Stimulated activated naive CD8-positive, alpha-beta T cell treated with anti-CD3 and anti-CD28 coated beads, Interleukin-15, amount 100 ng/mL, for 72 hours (primary cell): ENCODE measurements around the gene TEX35.
"Not testable (repeated sequence)": the region's sequence is repeated elsewhere in the genome, so short reads cannot be mapped to it uniquely, and the experiment has no call there.

Experiments used
- ATAC-seq: fragments of 150-1000 bp; cut with Tn5 transposase; 2 replicates; pipeline ENCODE4 v1.10.0; 2021; ENCODE audit warnings: mild to moderate bottlenecking, moderate library complexity
- DNase-seq, 2 donors: peaks; one replicate each; pipeline ENCODE4 v3.0.0; 2021 to 2022
- H3K27ac Mint-ChIP-seq, 2 donors: one replicate each; pipeline ENCODE4 v1.8.0; 2022; ENCODE audit warnings: mild to moderate bottlenecking in 2 of 2, mixed read lengths in 2 of 2, moderate library complexity in 2 of 2
- H3K27me3 Mint-ChIP-seq: one replicate; pipeline ENCODE4 v1.8.0; 2022; ENCODE audit warnings: mixed read lengths
- H3K4me1 Mint-ChIP-seq: one replicate; pipeline ENCODE4 v1.8.0; 2022; ENCODE audit warnings: mild to moderate bottlenecking, mixed read lengths
- H3K4me3 Mint-ChIP-seq, 2 donors: one replicate each; pipeline ENCODE4 v1.8.0; 2022; ENCODE audit warnings: mild to moderate bottlenecking in 2 of 2, mixed read lengths in 2 of 2, moderate library complexity in 1 of 2
- H3K9me3 Mint-ChIP-seq, 2 donors: one replicate each; pipeline ENCODE4 v1.8.0; 2022; ENCODE audit warnings: mixed read lengths in 2 of 2

Gene TEX35

DNA sequence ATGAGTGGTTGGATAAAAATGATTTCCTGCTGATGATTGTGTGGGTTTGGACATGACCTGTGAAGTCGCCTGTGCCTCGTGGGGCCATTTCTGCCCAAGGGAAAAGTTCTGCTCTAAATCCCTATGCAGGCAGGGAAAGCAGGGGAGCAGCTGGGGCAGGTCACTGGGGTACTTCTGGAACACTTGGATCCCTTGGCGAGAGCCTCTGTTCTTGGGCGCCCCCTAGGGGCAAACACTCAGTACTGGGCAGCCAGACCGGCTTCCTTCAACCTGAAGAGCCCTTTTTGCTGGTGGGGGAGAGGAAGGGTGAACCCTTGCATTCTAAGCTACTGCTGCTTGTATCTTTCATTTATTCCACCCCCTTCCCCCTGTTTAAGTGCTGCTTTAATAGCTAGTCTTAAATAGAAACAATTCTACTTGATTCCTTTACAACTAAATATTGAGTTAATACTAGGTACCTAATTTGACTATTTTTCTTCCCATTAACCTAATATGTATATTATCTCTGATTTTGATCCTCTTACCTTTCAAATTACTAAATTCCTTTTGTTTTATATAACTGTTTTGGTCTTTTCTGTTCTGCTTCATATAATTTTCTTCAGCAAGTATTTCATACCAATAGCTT is 11.1 kb upstream of the TEX35 start:
- H3K9me3 Mint-ChIP-seq = no peaks in the 10 kb centered on the region
- ATAC-seq = peak; percentile 65
- no peaks in the 10 kb centered on the region for H3K4me1 Mint-ChIP-seq
- peaks cover 14% of the 10 kb centered on the region for H3K27me3 Mint-ChIP-seq
- no peak overlapping the region for H3K4me3 Mint-ChIP-seq
- no peak overlapping the region for H3K27ac Mint-ChIP-seq
- peak; percentile 53 to 55 for DNase-seq

DNA sequence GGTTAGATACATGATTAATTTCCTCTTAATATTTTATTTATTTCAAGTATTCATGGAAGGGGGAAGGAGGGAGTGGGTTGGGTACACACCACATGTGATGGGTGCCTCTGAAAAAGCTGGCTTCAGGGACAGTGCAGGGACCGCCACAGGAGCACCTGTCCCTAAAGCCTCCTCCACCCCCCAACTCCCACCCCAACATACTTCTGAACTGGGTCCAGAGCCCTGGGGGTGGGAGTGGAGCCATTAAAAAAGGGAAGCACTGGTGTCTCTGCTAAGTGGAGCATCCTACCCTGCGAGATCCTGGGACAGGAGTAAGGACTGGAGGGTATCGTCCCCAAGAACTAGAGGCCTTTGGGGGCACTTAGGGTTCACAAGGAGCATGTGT is 10.6 kb upstream of the TEX35 start:
- Mint-ChIP-seq H3K27me3 (peaks cover 14% of the 10 kb centered on the region), H3K4me1 (no peaks in the 10 kb centered on the region), H3K27ac (no peak overlapping the region), H3K4me3 (no peak overlapping the region), H3K9me3 (no peaks in the 10 kb centered on the region)
- no peak for ATAC-seq
- DNase-seq = no peak

DNA sequence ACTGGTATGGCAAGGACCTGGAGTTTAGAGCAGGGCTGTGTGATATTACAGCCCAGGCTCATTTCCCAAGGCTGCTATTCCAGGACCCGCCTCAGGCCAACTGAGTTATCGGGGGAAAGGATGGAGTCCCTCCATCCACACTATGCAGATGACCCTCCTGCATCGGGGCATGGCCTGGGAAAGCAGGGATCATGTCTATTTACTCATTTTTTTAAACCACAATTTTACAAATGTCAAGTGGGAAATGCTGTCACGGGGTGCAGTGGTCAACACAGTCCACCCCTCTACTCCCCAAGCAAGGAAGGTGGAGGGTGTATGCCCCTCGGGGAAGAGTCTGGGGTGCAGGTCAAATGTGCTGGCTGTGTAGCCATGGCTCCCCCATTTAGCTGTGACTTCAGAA is 10.1 kb upstream of the TEX35 start:
- Mint-ChIP-seq H3K4me3 (no peak overlapping the region), H3K9me3 (no peaks in the 10 kb centered on the region), H3K27me3 (peaks cover 14% of the 10 kb centered on the region), H3K27ac (no peak overlapping the region), H3K4me1 (no peaks in the 10 kb centered on the region)
- DNase-seq (no peak), ATAC-seq (no peak)

GRCh38 chr1:178503316-178503715 is 9.6 kb upstream of the TEX35 start:
- not testable (repeated sequence) for H3K27ac Mint-ChIP-seq, H3K9me3 Mint-ChIP-seq, ATAC-seq, DNase-seq, H3K4me3 Mint-ChIP-seq, H3K4me1 Mint-ChIP-seq
- peaks cover 14% of the 10 kb centered on the region for H3K27me3 Mint-ChIP-seq

DNA sequence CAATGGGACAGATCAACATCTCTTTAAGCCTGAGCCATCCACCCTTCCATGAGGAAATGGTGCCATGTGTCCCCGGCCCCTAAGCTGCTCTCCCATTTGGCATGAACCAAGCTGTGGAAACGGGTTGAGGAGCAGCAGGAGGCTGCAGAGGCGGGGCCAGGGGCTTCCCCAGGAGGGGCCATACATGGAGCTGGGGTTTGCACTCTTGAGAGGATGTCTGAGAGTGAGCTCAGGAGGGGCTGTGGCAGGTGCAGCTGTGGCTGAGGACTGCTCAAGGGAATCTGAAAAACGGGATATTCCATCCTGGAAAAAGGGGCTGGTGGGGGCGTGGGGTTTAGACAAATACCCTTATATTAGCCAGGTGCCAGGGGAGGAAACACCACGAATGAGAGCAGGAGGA is 9.1 kb upstream of the TEX35 start:
- peak overlapping the region in 1 of 2 donors; percentile 27 for H3K27ac Mint-ChIP-seq
- no peak overlapping the region for H3K4me3 Mint-ChIP-seq
- ATAC-seq = no peak
- H3K4me1 Mint-ChIP-seq = no peaks in the 10 kb centered on the region
- H3K27me3 Mint-ChIP-seq = peaks cover 14% of the 10 kb centered on the region
- DNase-seq = no peak
- no peaks in the 10 kb centered on the region for H3K9me3 Mint-ChIP-seq

DNA sequence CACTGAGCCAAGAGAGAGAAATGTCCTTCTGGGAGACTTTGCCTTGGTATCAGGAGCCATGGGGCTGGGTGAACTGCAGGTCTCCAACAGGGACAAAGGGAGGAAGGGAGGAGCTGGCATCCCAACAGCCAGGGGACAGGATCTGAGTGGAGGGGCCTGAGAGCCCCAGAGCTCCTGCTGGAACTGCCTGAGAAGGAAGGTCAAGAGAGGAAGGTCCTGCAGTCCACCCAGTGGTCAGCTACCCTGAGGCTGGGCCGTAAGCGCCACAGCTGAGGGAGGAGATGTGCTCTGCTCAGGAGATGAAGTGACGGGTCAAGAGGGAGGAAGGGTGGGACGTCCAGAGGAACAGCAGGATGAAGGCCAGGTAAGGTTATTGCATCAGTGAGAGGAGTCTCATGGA is 8.6 kb upstream of the TEX35 start:
- ATAC-seq (no peak), DNase-seq (no peak)
- H3K4me1 Mint-ChIP-seq = no peaks in the 10 kb centered on the region
- no peaks in the 10 kb centered on the region for H3K9me3 Mint-ChIP-seq
- no peak overlapping the region for H3K27ac Mint-ChIP-seq
- peaks cover 14% of the 10 kb centered on the region for H3K27me3 Mint-ChIP-seq
- H3K4me3 Mint-ChIP-seq = no peak overlapping the region

GRCh38 chr1:178506177-178506576 is 6.7 kb upstream of the TEX35 start:
- H3K27me3 Mint-ChIP-seq = peaks cover 14% of the 10 kb centered on the region
- no peak overlapping the region for H3K4me3 Mint-ChIP-seq
- ATAC-seq (no peak), DNase-seq (no peak)
- H3K9me3 Mint-ChIP-seq = no peaks in the 10 kb centered on the region
- H3K4me1 Mint-ChIP-seq = no peaks in the 10 kb centered on the region
- peak overlapping the region in 1 of 2 donors; percentile 65 for H3K27ac Mint-ChIP-seq

- H3K27me3 Mint-ChIP-seq = peaks cover 10% of the 10 kb centered on the region
- DNase-seq = no peak
- no peaks in the 10 kb centered on the region for H3K9me3 Mint-ChIP-seq
- H3K4me1 Mint-ChIP-seq = no peaks in the 10 kb centered on the region
- no peak overlapping the region for H3K27ac Mint-ChIP-seq
- no peak overlapping the region for H3K4me3 Mint-ChIP-seq
- no peak for ATAC-seq
Measured at GRCh38 chr1:178506669-178507068, 6.2 kb upstream of the TEX35 start.

- DNase-seq (no peak), ATAC-seq (no peak)
Measured at GRCh38 chr1:178509414-178510007, 3.4 kb upstream of the TEX35 start.

GRCh38 chr1:178510155-178510554 is 2.8 kb upstream of the TEX35 start:
- H3K4me1 Mint-ChIP-seq = no peaks in the 10 kb centered on the region
- no peaks in the 10 kb centered on the region for H3K9me3 Mint-ChIP-seq
- no peaks in the 10 kb centered on the region for H3K27me3 Mint-ChIP-seq
- ATAC-seq (no peak), DNase-seq (no peak)
- H3K4me3 Mint-ChIP-seq = no peak overlapping the region
- no peak overlapping the region for H3K27ac Mint-ChIP-seq

More at GRCh38 chr1:178509414-178510007, 3.4 kb upstream of the TEX35 start:
- Mint-ChIP-seq H3K9me3 (no peaks in the 10 kb centered on the region), H3K27me3 (no peaks in the 10 kb centered on the region), H3K4me3 (no peak overlapping the region), H3K4me1 (no peaks in the 10 kb centered on the region), H3K27ac (no peak overlapping the region)

- no peaks in the 10 kb centered on the region for H3K9me3 Mint-ChIP-seq
- H3K4me3 Mint-ChIP-seq = no peak overlapping the region
- DNase-seq (no peak), ATAC-seq (no peak)
- no peaks in the 10 kb centered on the region for H3K4me1 Mint-ChIP-seq
- no peak overlapping the region for H3K27ac Mint-ChIP-seq
- peaks cover 1% of the 10 kb centered on the region for H3K27me3 Mint-ChIP-seq
Measured at GRCh38 chr1:178513278-178513983, 522 bp downstream of the TEX35 start.

GRCh38 chr1:178516110-178516509 is 3.2 kb downstream of the TEX35 start:
- ATAC-seq = no peak

GRCh38 chr1:178518894-178519293 is 6.0 kb downstream of the TEX35 start:
- ATAC-seq (no peak), DNase-seq (no peak)
- H3K27ac Mint-ChIP-seq = peak overlapping the region in 1 of 2 donors; percentile 2
- no peak overlapping the region for H3K4me3 Mint-ChIP-seq
- H3K27me3 Mint-ChIP-seq = peaks cover 6% of the 10 kb centered on the region
- no peaks in the 10 kb centered on the region for H3K4me1 Mint-ChIP-seq
- H3K9me3 Mint-ChIP-seq = no peaks in the 10 kb centered on the region

More at GRCh38 chr1:178516110-178516509, 3.2 kb downstream of the TEX35 start:
- H3K9me3 Mint-ChIP-seq = no peaks in the 10 kb centered on the region
- H3K4me1 Mint-ChIP-seq = no peaks in the 10 kb centered on the region
- no peak overlapping the region for H3K4me3 Mint-ChIP-seq
- no peak overlapping the region for H3K27ac Mint-ChIP-seq
- no peak for DNase-seq
- H3K27me3 Mint-ChIP-seq = peaks cover 6% of the 10 kb centered on the region

DNA sequence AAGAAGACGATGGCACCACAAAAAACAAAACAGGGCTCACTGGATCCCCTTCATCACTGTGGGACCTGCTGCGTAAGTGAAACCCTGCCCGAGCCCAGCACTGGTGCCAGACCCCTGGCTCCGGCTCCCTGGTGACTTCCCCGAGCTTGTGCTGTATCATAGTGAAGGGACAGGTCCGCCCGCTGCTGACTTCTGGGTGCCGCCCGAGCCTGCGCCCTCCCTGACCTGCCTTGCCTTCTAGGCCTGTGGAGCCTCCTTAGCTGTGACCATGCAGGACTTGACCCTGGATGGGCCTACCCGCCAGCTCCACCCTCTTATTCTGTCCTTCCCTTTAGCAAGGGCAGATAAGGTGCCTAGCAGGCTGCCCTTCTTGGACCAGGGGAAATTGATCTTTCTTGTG is 7.9 kb downstream of the TEX35 start:
- peaks cover 0 to 10% of the 10 kb centered on the region in 2 donors for H3K9me3 Mint-ChIP-seq
- peak; percentile 45 for ATAC-seq
- peaks cover 6% of the 10 kb centered on the region for H3K27me3 Mint-ChIP-seq

DNA sequence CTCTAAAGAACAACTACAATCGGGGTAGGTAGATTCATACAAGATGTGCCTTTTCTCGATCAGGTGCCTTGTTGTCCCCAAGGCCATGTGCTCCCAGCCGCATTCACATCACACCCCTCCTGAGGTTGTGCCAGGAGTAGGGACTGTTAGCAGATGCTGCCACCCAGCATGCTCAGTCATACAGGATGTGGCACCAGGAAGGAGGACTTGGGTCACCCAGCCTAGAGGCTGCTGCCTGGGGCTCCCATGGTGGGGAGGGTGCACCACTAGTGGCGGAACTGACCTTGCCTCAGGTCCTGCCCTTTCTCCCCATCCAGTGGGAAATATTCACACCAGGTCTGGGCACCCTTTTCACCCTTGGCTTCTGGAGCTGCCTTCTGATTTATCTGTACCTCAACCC is 8.3 kb downstream of the TEX35 start:
- peaks cover 6% of the 10 kb centered on the region for H3K27me3 Mint-ChIP-seq
- no peaks in the 10 kb centered on the region for H3K4me1 Mint-ChIP-seq
- H3K27ac Mint-ChIP-seq = no peak overlapping the region
- peaks cover 0 to 10% of the 10 kb centered on the region in 2 donors for H3K9me3 Mint-ChIP-seq
- peak; percentile 54 for ATAC-seq
- no peak overlapping the region for H3K4me3 Mint-ChIP-seq
- DNase-seq = no peak

More for the DNA sequence above, 7.9 kb downstream of the TEX35 start:
- Mint-ChIP-seq H3K4me3 (no peak overlapping the region), H3K27ac (no peak overlapping the region), H3K4me1 (no peaks in the 10 kb centered on the region)
- DNase-seq = no peak

- H3K4me1 Mint-ChIP-seq = peaks cover 2% of the 10 kb centered on the region
- H3K9me3 Mint-ChIP-seq = peaks cover 0 to 10% of the 10 kb centered on the region in 2 donors
- DNase-seq (no peak), ATAC-seq (no peak)
- H3K4me3 Mint-ChIP-seq = no peak overlapping the region
- peaks cover 2% of the 10 kb centered on the region for H3K27me3 Mint-ChIP-seq
- no peak overlapping the region for H3K27ac Mint-ChIP-seq
Measured at GRCh38 chr1:178527117-178527516, 14.2 kb downstream of the TEX35 start.
